Skeletal muscle cell (primary cell): ENCODE data around the gene PRKN.
A peak's percentile ranks its signal among the peaks of the same experiment; 100 is the strongest.

ENCODE experiments used
- DNase-seq: peaks from one replicate; pipeline ENCODE4 v3.0.0-alpha.2; 2010; ENCODE audit warnings: low read depth
- H3K4me3 ChIP-seq: 2 replicates; pipeline ENCODE4 v1.5.1; 2011; ENCODE audit warnings: low read depth, mild to moderate bottlenecking, control low read depth, low read length, moderate library complexity

The PRKN gene

GRCh38 chr6:161436106-161436876, 1291.3 kb downstream of the PRKN start:
- DNase-seq: no peak
- H3K4me3 ChIP-seq: no peak overlapping the region

- peak; percentile 17 for DNase-seq
Observed at GRCh38 chr6:161435748-161436070, 1291.9 kb downstream of the PRKN start.

GRCh38 chr6:161434921-161435747, 1292.4 kb downstream of the PRKN start:
- DNase-seq: peak; percentile 96
- no peak overlapping the region for H3K4me3 ChIP-seq

More at GRCh38 chr6:161435748-161436070, 1291.9 kb downstream of the PRKN start:
- H3K4me3 ChIP-seq: no peak overlapping the region

GRCh38 chr6:161434350-161434749, 1293.2 kb downstream of the PRKN start:
- no peak for DNase-seq
- no peak overlapping the region for H3K4me3 ChIP-seq

- no peak for DNase-seq
- no peak overlapping the region for H3K4me3 ChIP-seq
Observed at GRCh38 chr6:161432546-161432945, 1295.0 kb downstream of the PRKN start.

- no peak overlapping the region for H3K4me3 ChIP-seq
- peak; percentile 28 for DNase-seq
Observed at GRCh38 chr6:161429921-161430490, 1297.6 kb downstream of the PRKN start.

- no peak for DNase-seq
- no peak overlapping the region for H3K4me3 ChIP-seq
Observed at GRCh38 chr6:161424421-161424820, 1303.1 kb downstream of the PRKN start.

- no peak overlapping the region for H3K4me3 ChIP-seq
- no peak for DNase-seq
Observed at GRCh38 chr6:161422710-161423680, 1304.6 kb downstream of the PRKN start.

- DNase-seq: peak; percentile 72
- H3K4me3 ChIP-seq: no peak overlapping the region
Observed at GRCh38 chr6:161418463-161418945, 1309.1 kb downstream of the PRKN start.

GRCh38 chr6:161417717-161418462, 1309.7 kb downstream of the PRKN start:
- H3K4me3 ChIP-seq: no peak overlapping the region
- DNase-seq: peak; percentile 99

GRCh38 chr6:161415302-161415855, 1312.2 kb downstream of the PRKN start:
- DNase-seq: no peak
- H3K4me3 ChIP-seq: no peak overlapping the region

GRCh38 chr6:161414707-161415106, 1312.9 kb downstream of the PRKN start:
- DNase-seq: no peak
- H3K4me3 ChIP-seq: no peak overlapping the region

- H3K4me3 ChIP-seq: no peak overlapping the region
- DNase-seq: no peak
Observed at GRCh38 chr6:161414180-161414579, 1313.4 kb downstream of the PRKN start.

- no peak for DNase-seq
- H3K4me3 ChIP-seq: no peak overlapping the region
Observed at GRCh38 chr6:161413355-161413771, 1314.2 kb downstream of the PRKN start.

GRCh38 chr6:161412795-161413194, 1314.8 kb downstream of the PRKN start:
- no peak overlapping the region for H3K4me3 ChIP-seq
- no peak for DNase-seq

GRCh38 chr6:161411265-161411944, 1316.2 kb downstream of the PRKN start:
- DNase-seq: no peak
- no peak overlapping the region for H3K4me3 ChIP-seq

GRCh38 chr6:161410736-161411135, 1316.8 kb downstream of the PRKN start:
- no peak overlapping the region for H3K4me3 ChIP-seq
- no peak for DNase-seq

- H3K4me3 ChIP-seq: no peak overlapping the region
- DNase-seq: no peak
Observed at GRCh38 chr6:161410076-161410475, 1317.5 kb downstream of the PRKN start.
